GM18868 (cell line): ENCODE results near the gene HJURP.

Source experiments
- ATAC-seq: cut with Tn5 transposase; IDR thresholded peaks from one replicate; pipeline ENCODE4 v1.9.1; 2021; ENCODE audit warnings: mild to moderate bottlenecking, moderate library complexity; ENCODE audit not compliant: unreplicated experiment

Gene HJURP

DNA sequence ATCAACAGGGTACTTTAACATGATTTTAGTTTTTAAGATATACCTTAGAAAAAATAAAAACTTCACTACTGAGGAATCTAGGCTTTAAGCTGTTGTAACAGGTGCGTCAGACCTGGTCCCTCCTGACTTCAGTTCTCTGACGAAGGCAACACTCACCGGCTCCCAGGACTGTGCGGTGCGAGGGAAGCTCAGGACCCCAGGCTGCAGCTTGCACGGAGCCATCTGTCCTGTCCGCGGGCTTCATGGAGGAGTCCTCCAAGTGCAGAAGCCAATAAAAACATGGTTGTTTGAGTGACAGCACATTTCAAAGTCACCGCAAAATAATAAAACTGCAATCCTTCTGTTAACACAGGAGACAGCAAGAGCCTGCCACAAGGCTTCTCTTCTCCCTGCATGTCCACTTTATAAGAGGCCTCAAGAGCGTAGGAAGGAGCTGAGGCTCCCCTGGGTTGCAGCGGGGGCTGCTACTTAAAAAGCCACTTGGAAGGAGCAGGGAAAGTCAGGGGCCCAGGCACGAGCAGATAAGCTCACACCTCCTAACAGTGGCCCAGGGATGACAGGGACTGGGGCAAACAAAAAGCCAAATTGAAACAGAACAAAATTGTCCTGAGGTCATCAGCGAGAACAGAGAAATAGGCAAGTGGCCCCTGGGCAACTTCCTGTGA, 4.6 kb downstream of the HJURP start:
- ATAC-seq: no peak

DNA sequence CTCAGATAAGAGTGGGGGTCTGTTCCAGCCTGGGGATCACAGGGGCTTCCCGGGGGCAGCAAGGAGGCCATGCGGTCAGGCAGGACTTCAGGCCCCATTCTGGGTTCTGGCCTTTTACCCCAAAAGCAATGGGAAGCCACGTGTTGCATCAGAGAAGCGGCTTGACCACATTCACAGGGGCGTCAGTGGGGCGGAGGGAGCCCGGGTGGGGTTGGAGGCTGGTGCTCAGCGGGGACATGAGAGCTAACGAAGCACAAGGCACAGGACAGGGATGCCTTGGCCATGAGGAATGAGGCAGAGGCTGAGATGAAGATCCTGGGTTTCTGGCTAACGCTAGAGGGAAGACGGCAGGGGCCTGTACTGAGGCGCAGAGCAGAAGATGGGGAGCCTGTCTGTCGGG, 6.1 kb downstream of the HJURP start:
- ATAC-seq: no peak

DNA sequence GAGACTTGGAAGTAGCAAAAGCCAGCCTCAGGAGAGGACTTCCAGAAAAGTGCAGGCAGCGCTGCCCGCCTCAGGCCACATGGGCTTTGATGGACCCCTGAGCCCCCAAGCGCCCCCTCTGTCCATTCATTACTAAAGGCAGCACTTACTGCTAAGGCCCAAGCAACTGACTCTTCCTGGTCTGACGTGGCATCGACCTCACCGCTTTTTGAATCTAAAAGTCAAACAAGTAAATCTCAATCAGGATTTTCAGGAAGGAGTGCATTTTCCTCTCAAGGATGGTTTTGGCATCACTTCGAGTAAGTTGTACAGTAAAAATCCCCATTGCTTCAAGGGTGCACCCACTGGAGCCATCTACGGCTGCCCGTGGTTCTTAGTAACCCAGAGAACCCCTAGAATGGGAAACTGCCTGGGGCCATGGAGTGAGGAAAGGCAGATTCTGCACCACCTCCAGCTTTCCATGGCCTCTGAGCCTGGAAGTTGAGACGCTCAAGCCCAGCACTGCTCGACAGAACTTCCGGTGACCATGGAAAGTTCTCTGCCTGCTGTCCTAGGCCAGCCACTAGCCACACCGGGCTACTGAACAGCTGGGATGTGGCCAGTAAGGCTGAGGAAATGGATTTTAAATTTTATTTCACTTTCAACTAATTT, 7.0 kb downstream of the HJURP start:
- ATAC-seq: no peak

DNA sequence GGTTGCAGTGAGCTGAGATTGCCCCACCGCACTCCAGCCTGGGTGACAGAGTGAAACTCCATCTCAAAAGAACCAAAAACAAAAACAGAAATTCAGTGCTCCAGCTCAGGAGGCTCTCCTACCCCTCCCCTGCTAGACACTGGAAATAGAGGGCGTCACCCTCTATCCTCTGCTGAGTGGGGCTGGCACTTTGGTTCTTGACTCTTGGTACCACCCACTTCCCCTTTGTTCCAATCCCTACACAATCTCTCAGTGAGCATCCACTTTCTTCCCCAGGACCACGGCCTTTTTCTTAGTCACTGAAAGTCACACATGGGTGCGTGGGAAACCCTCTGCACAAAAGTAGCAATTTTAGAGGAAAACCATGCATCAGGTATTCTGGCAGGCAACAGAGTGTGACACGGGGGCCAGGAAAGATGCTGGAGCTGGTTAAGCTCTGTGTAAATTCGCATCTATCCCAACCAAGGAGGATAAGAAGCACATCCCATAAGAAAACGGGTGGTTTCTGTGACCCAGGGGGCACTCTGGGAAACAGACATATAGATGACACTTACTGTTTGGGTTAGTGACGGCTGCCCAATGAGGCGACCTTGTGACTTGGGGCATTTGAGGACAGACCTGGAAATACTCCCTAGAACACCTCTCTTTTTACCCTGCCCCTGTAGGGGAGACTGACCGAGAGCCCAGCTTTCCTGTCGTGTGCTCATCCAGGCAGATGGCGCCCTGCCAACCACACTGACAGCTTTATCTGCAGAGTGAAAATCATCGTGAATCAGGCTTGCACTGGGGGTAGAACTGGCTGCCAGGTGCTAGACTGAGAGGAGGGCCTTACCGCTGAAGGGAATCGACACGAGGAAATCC, 7.7 kb downstream of the HJURP start:
- ATAC-seq: no peak

DNA sequence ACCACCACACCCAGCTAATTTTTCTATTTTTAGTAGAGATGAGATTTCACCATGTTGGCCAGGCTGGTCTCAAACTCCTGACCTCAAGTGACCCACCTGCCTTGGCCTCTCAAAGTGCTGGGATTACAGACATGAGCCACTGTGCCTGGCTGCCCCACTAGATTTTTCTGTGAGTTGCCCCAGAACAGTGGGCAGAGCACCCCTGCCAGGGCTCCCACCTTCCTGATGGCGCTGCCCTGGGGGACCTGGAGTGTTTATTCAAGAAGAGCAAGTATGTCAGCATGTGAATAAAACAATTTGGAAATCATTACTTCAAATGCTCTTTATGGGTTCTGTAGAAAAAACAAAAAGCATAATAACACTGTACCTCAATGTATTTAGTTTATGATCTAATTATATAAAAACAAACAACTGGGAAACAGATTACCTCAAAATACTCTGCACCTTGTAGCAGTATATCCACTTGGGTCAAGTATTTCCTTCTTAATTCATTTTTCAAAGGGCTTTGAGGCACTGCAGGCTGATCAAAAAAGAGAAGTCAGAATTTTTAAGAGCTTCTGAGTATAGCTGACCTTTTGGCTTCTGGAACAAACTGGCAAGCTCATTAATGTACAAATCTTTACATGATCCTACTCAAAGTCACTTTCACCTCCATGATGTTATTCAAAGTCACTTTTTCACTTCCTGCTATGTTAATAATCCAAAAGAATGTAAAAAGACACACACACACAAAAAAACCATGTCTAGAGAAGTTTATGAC, 8.9 kb downstream of the HJURP start:
- no peak for ATAC-seq

DNA sequence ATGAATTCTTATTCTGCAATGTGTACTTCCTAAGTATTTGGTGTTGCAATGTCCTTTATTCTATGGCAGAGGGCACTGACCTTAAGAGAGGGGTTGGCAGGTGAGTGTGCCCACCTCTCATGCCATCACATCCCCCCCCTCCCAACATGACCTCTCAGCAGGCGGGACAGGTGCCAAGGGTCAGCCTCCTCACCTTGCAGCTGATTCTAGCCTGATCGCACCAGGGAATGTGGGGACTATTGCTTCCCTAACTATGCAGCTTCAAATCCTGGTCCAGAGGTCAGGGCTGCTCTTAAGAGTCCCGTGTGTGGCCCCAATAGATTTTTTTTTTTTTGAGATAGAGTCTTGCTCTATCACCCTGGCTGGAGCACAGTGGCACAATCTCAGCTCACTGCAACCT, 9.5 kb downstream of the HJURP start:
- ATAC-seq: no peak

DNA sequence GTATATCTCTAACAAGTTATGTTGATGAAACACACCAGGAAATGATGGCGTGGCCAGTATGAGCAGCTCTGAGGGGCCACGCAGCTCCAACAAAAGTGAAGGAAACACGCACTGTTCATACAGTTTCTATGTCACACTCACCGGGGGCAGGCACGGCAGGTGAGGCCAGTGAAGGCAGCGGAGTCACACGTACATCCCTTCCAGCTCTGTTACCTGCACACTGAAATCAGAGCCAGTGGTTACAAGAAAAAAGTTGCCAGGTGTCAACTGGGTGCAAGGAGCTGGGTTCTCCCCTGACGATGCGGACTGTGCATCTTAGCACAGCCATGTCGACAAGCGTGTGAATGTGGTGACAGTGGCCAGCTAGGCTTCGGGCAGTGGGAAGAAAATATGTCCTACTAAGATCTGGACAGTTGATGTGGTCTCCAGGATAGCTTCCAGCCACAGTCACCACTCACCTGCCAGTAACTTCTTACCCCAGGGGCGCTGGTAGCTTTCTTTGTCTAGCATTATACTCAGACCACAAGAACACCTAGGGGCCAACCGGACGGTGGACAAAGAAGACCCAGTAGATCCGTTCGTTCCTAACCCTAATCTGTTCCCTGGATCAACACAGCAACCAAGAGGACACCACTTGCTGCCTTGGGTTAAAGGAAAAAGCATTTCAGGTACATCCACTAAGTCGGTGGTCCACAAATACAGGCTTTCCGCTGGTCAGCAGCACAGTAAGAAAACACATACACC, 10.1 kb downstream of the HJURP start:
- ATAC-seq: no peak

DNA sequence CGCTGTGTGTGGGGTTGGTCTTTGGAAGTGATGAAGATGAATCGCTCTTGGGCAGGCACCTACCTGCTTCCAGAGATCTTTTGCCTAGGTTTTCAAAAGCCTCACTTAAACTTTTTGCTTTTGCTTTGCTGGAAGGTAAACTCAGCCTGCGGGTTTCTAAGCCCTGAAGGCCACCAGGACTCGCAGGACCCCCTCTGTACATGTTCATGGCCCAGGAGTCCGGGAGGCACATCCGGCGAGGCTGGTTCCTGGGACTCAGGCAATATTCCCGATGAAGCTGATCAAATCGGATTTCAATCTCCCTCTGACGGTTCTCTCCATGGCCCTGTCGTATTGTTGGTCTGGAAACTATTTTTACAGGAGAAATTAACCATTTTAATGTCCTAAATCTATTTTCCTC, 13.2 kb downstream of the HJURP start:
- ATAC-seq: no peak

DNA sequence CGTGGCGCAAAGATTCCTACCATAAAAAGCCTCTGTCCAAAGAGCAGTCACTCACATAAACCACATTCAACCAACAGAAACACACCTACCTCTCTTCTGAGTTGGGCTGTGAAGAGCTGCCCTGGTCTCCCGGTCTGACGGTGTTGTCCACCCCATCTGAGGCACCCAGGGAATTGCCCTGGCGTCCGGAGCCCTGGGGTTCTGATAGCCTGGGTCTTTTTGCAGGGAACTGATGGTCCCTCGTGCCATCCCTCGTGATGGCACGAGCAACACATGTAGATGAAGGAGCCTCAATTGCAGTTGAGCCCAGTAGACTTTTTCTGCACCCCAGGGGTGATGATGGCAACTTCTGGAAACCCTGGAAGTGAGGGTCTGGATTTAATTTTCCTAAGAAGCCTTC, 13.8 kb downstream of the HJURP start:
- no peak for ATAC-seq

DNA sequence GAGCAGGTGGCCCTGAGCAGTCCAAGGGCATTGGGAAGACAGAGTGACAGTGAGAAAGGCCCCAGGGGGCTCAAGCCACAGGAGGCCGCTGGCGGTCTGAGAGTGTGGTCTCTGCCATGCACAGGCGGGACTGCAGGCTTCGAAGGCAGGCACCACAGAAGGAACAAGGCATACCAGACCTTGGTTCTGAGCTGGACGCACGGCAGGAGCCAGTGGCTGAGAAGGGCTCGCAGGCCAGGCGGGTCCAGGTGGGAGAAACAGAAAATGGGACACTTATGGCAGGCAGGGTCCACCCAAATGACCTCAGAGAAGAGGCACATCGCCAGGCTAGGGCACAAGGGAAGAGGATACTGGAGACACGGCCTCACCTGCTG, 14.9 kb downstream of the HJURP start:
- no peak for ATAC-seq

DNA sequence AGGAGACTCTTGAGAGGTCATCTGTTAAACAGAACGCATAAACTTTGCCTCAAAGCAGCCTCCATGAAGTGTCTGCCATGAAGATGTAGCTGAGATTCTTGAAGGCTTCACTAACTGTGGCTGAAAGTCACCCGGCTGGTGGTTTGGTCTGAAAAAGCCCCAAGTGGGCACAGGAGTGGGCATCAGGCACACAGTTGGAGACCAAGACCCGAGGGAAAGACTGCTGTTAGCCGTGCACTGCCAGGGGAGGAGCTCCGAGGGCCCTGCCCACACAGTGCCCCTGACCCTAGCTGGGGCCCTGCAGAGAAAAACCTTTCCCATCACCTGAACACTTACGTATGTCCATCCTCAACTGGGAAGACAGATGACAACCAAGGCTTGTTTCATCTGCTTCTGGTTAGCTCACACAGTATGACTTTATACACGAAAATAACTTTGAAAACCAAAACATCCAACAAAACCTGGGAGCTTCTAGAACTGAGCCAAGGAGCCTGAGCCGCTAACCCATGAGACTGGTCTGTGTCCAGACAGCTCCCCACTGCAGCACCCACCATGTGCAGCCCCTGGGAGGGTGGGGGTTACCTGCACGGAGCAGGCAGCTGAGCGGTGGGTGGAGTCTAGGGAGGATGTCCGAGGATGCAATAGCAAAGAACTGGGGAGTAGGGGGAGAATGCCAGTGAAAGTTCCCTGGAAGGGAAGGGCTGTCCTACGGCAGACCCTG, 15.4 kb downstream of the HJURP start:
- no peak for ATAC-seq

DNA sequence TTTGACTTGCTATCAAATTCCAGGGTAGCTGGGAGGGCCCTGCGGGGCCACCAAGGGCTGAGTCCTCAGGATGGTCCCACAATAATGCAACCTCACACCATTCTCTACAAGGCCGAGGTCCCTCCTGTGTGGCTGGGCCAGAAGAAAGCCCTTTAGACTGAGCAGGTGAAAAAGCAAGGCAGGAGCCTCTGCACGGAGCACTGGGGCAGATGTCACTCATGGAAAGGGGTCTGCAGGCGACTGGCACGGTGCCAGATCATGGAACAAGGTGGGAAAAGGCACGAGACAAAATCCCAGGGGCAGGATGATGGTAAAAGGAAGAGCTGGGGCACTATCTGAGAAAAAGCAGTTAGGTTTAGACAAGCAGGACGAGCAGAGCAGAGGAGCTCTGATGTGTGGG, 16.1 kb downstream of the HJURP start:
- no peak for ATAC-seq

DNA sequence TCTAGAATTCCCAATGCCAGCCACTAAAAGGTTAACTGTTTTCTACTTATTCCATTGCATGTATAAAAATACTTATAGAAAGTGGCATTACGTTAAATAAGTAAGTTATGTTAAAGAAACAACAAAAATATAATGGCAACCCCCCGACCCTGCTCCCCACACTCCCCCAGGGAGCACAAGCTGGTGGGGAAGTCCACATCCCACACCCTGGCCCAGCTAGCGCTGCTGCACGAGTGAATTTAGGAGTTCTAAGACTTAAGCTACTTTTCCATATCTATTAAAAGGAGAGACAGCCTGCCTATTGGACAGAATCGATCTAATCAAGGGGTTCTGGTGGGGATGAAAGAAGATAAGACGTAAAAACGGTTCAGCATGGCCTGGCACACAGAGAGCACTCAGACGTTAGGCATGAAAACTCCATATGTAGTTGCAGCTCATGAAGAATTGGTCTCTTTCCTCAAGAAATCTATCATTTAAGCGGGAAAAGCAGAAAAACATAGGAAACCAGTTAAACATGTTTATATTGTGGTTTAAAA, 16.6 kb downstream of the HJURP start:
- ATAC-seq: no peak

DNA sequence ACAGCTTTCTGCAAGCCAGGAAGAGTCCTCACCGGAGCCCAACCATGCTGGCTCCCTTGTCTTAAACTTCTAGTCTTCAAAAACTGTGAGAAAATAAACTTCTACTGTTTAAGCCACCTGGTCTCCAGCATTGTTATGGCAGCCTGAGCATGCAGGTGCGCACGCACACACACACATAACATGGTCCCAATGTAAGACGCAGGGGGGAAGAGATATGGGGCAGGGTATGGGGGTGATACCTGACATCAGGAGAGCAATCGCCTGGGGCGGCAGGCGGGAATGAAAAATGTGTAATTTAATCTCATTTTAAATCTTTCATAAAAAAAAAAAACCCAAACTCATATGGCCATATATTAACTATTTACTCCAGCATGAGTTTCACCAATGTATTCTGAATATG, 18.0 kb downstream of the HJURP start:
- ATAC-seq: no peak

DNA sequence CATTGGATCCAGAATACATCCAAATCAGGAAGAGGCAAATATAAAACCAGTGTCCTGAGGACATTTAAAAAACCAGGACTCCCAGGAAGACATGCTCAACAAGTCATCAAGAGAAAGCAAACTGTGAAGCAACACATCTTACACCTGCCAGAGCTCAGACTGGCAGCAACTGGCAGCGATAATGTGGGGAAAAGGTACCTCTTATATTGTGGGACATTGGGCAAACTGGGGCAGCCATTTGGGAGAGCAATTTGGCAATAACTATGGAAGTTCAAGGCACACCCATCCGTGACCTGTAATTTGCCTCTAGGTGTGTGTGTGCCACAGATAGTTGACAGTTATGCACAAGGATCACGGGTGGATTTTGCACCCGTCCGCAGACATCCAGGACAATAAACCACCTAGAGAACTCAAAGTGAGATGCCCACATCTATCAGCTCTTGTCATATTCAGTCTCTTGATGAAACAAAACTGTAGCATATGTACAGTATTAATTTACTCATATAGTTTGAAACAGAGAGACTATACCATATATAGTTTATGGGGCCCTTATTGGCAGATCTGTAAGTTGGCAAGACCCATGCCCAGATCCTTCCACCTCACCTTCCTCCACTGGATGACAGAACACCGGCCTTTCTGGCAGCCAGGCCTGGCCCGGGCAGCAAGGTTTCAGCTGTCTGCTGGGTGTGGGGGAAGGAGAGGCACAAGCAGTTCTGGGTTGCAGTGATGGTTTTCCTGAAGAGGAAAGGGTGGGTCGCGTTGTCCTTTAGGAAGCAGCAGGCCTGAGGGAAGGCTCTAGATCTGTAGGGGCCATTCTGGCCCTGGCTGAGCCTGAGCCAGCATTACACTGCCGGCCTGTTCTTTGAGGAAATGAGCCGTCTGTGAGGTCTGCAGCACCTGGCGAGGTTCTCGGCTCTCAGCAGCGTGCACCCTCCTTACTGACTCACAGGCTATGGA, 18.8 kb downstream of the HJURP start:
- ATAC-seq: no peak

DNA sequence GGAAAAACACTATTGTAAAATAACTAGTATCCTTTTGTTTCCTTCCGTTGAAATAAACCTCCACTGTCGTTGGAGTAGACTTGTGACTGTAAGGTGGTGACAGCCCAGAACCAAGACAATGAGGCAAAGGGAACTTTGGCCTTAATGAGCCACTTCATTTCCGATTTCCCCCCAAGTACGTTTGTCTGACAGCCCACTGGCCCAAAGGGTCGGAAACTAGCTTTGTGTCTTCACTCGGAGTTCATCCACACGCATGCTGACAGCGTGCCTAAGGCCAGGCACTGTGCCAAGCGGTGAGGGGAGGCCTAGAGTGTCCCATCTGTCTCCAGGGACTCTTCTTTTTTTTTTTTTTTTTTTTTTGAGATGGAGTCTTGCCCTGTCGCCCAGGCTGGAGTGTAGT, 21.0 kb downstream of the HJURP start:
- no peak for ATAC-seq

DNA sequence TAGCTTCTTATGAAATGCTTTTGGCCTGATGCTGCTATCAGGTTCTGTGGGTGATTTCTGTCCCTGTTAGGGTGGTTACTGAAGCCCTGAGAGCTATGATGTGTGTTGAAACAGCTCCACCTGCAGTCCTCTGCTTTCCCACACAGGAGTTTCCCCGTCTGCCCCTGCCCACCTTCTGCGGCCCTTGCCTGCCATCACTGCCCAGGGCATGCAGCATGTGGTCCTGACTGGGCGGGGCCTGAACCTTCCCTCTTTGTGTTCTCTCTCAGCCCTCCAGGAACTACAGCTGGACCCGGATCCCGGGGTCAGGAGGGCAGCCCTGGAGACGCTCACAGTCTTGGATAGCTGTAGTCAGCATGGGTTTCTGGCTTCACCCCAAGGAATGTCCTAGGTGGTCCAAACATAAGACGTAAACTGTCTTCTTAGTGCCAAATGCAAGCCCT, 21.4 kb downstream of the HJURP start:
- no peak for ATAC-seq

DNA sequence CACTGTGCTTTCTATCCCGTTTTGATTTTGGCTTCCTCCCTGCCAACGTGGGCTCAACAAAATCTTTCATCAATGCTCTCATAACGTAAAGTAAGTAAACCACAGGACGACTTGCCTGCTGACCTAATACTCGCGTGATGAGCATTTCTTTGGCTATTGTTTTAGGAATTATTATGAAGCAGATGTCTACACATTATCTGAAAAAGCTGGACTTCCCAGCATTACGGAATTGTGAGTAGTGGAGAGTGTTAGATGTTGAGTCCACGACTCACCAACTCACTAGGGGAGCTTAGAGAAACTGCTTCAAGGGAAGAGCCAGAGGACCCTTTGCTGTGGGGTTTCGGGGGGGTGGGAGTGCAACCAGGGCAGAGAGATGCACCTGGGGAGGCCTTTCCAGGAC, 21.9 kb downstream of the HJURP start:
- ATAC-seq: no peak

DNA sequence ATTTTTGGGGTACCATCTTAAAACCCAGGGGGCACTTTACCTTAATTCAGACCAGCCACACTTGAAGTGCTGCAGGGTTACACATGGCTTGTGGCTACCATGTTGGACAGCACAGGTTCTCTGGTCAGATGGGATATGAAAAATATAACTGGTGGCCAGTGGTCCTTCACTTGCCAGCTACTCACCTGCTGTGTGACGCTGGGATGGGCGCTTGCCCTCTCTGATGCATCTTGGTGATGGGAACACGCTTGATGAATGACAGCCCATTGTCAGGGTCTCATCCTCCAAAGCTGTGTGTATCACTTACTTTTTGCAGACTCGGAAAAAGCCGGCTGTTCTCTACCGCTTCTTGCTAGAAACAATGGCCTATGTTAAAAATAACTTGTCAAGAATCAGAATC, 22.5 kb downstream of the HJURP start:
- no peak for ATAC-seq
